HCT116 (cell line): Measurements from ENCODE around the gene INTS14. TPM values are rescaled to one million over a fixed set of nuclear protein-coding genes. Genes with fewer than 3 reads are reported as not detected.

Experiments used
- ATAC-seq: fragments of 200-7000 bp; cut with Tn5 transposase; 2 replicates; pipeline ENCODE4 v1.9.1; 2020; ENCODE audit warnings: mild to moderate bottlenecking, moderate library complexity
- BruUV-seq: library from RNA; stranded (reverse); fragments of 400-500 nt; replicated peaks from 2 replicates; lab custom pipeline; 2021; lab: Mats Ljungman, UMichigan
- CTCF ChIA-PET: fragments of 300-600 bp; sonication (Branson Sonifier 250); formaldehyde crosslinking; loops from one replicate; lab custom pipeline; 2021; ENCODE audit warnings: antibody characterized with exemption; lab: Charles Lee
- POLR2A ChIA-PET: fragments of 300-600, 350-600 bp; sonication (Branson Sonifier 250); formaldehyde crosslinking; loops from one replicate; lab custom pipeline; 2021; ENCODE audit warnings: antibody characterized with exemption; lab: Charles Lee
- RAD21 ChIA-PET, 2 experiments: fragments of 300-600 bp; sonication (Branson Sonifier 250); formaldehyde crosslinking; loops; one replicate each; lab custom pipeline; 2023; ENCODE audit warnings: low total read pairs in 2 of 2; ENCODE audit not compliant: uncharacterized antibody in 2 of 2, unreplicated experiment in 2 of 2, low non-redundant PET in 1 of 2; lab: Charles Lee
- DNase-seq: peaks from one replicate; pipeline ENCODE4 v3.0.0-alpha.2; 2010; ENCODE audit warnings: low read depth, low spot score
- H2AFZ ChIP-seq: fragments of 200-600 bp; shearing (Covaris generic), sonication (generic); 2 replicates; pipeline ENCODE4 v1.6.1; 2017; ENCODE audit warnings: low read depth, mixed run types, mixed read lengths, antibody characterized with exemption, low read length; ENCODE audit not compliant: poor library complexity, severe bottlenecking
- H3K27ac ChIP-seq: 2 replicates; pipeline ENCODE4 v1.5.1; 2012; ENCODE audit warnings: low read depth, low read length
- H3K27me3 ChIP-seq: fragments of 200-600 bp; sonication (generic); 2 replicates; pipeline ENCODE4 v1.6.1; 2016; ENCODE audit warnings: mixed run types, low read length, mixed read lengths; ENCODE audit not compliant: insufficient read depth
- H3K36me3 ChIP-seq, 2 experiments: fragments of 200-500 bp in 1 of 2; fragments of 200-600 bp in 1 of 2; sonication (Bioruptor generic) in 1 of 2; sonication (generic) in 1 of 2; 2 replicates each; pipeline versions ENCODE4 v1.5.1 to v1.6.1; 2014 to 2016; ENCODE audit warnings: low read length in 2 of 2, inconsistent platforms in 1 of 2, mixed read lengths in 1 of 2, mixed run types in 1 of 2; ENCODE audit not compliant: insufficient read depth in 2 of 2, control insufficient read depth in 1 of 2
- H3K4me1 ChIP-seq, 2 experiments: fragments of 200-600 bp in 1 of 2; sonication (generic) in 1 of 2; 2 replicates each; pipeline versions ENCODE4 v1.5.1 to v1.6.1; 2012 to 2017; ENCODE audit warnings: low read length in 2 of 2, inconsistent platforms in 1 of 2, mild to moderate bottlenecking in 1 of 2, mixed read lengths in 1 of 2, mixed run types in 1 of 2, moderate library complexity in 1 of 2; ENCODE audit not compliant: insufficient read depth in 2 of 2, control insufficient read depth in 1 of 2
- H3K4me2 ChIP-seq: fragments of 200-600 bp; sonication (generic); 2 replicates; pipeline ENCODE4 v1.6.1; 2017; ENCODE audit warnings: mixed run types, low read length, mixed read lengths
- H3K4me3 ChIP-seq, 2 experiments: fragments of 200-600 bp in 1 of 2; sonication (generic) in 1 of 2; replicated peaks in 1 of 2; 2 replicates each; pipeline ENCODE4 v1.5.1; 2011 to 2016; ENCODE audit warnings: low read length in 2 of 2, control low read depth in 1 of 2, low read depth in 1 of 2, mild to moderate bottlenecking in 1 of 2, mixed read lengths in 1 of 2, mixed run types in 1 of 2
- H3K79me2 ChIP-seq: fragments of 200-600 bp; sonication (generic); 2 replicates; pipeline ENCODE4 v1.6.1; 2017; ENCODE audit warnings: mild to moderate bottlenecking, mixed run types, low read length, moderate library complexity, mixed read lengths; ENCODE audit not compliant: insufficient read depth
- H3K9ac ChIP-seq: fragments of 200-600 bp; sonication (generic); 2 replicates; pipeline ENCODE4 v1.6.1; 2016; ENCODE audit warnings: low read length, mixed read lengths
- H3K9me2 ChIP-seq: fragments of 200-600 bp; sonication (generic), shearing (Covaris generic); 2 replicates; pipeline ENCODE4 v1.6.1; 2017; ENCODE audit warnings: mixed run types, mild to moderate bottlenecking, moderate library complexity; ENCODE audit not compliant: insufficient read depth
- H3K9me3 ChIP-seq, 2 experiments: fragments of 200-500 bp in 1 of 2; fragments of 200-600 bp in 1 of 2; sonication (Bioruptor generic) in 1 of 2; sonication (generic) in 1 of 2; 2 replicates each; pipeline ENCODE4 v1.6.1; 2014 to 2017; ENCODE audit warnings: low read length in 2 of 2, mixed read lengths in 2 of 2, inconsistent platforms in 1 of 2, low read depth in 1 of 2, mild to moderate bottlenecking in 1 of 2, mixed run types in 1 of 2, moderate library complexity in 1 of 2; ENCODE audit not compliant: control insufficient read depth in 1 of 2, insufficient read depth in 1 of 2
- H4K20me1 ChIP-seq: fragments of 200-600 bp; sonication (generic), shearing (Covaris generic); 2 replicates; pipeline ENCODE4 v1.6.1; 2017; ENCODE audit warnings: mixed run types, mild to moderate bottlenecking, moderate library complexity; ENCODE audit not compliant: insufficient read depth
- CBX3 ChIP-seq: IDR thresholded peaks from 2 replicates; pipeline ENCODE4 v1.6.1; 2012; ENCODE audit warnings: low read depth
- CEBPB ChIP-seq: IDR thresholded peaks from 2 replicates; pipeline ENCODE4 v1.6.1; 2012; ENCODE audit warnings: low read depth
- CTCF ChIP-seq, 3 experiments: fragments of 200-600 bp in 1 of 3; sonication (generic) in 1 of 3; IDR thresholded peaks in 2 of 3; conservative IDR thresholded peaks in 1 of 3; 2 replicates each; pipeline ENCODE4 v1.5.1; 2012 to 2017; ENCODE audit warnings: low read depth in 2 of 3, low read length in 2 of 3, antibody characterized with exemption in 1 of 3, borderline replicate concordance in 1 of 3, control low read depth in 1 of 3, mild to moderate bottlenecking in 1 of 3, mixed read lengths in 1 of 3, mixed run types in 1 of 3, moderate library complexity in 1 of 3; ENCODE audit not compliant: insufficient read depth in 1 of 3
- EGR1 ChIP-seq: IDR thresholded peaks from 2 replicates; pipeline ENCODE4 v1.6.1; 2012; ENCODE audit warnings: low read depth
- EZH2 ChIP-seq: fragments of 200-600 bp; sonication (generic); IDR thresholded peaks from 2 replicates; pipeline ENCODE4 v1.6.1; 2017; ENCODE audit warnings: antibody characterized with exemption, mixed run types
- FOSL1 ChIP-seq: IDR thresholded peaks from 2 replicates; pipeline ENCODE4 v1.6.1; 2012; ENCODE audit warnings: low read depth
- JUND ChIP-seq: IDR thresholded peaks from 2 replicates; pipeline ENCODE4 v1.6.1; 2012
- MAX ChIP-seq: IDR thresholded peaks from 2 replicates; pipeline ENCODE4 v1.6.1; 2012
- POLR2A ChIP-seq: IDR thresholded peaks from 2 replicates; pipeline ENCODE4 v1.7.0; 2011; ENCODE audit warnings: borderline replicate concordance; ENCODE audit not compliant: insufficient read depth, insufficient read length; ENCODE audit errors: extremely low read depth
- POLR2AphosphoS5 ChIP-seq: IDR thresholded peaks from 2 replicates; pipeline ENCODE4 v1.6.1; 2011; ENCODE audit warnings: mild to moderate bottlenecking, low read depth, low read length, moderate library complexity
- RAD21 ChIP-seq: IDR thresholded peaks from 2 replicates; pipeline ENCODE4 v1.6.1; 2012; ENCODE audit warnings: low read depth, mild to moderate bottlenecking
- SIN3A ChIP-seq: IDR thresholded peaks from 2 replicates; pipeline ENCODE4 v1.6.1; 2012; ENCODE audit warnings: low read depth
- SP1 ChIP-seq: IDR thresholded peaks from 2 replicates; pipeline ENCODE4 v1.6.1; 2012; ENCODE audit warnings: low read depth
- SRF ChIP-seq: IDR thresholded peaks from 2 replicates; pipeline ENCODE4 v1.6.1; 2012; ENCODE audit warnings: low read depth
- TCF7L2 ChIP-seq: IDR thresholded peaks from 2 replicates; pipeline ENCODE4 v1.7.0; 2011; ENCODE audit warnings: borderline replicate concordance, inconsistent platforms; ENCODE audit not compliant: insufficient read depth, insufficient read length; ENCODE audit errors: extremely low read depth
- YY1 ChIP-seq: IDR thresholded peaks from 2 replicates; pipeline ENCODE4 v1.6.1; 2011; ENCODE audit warnings: low read length, low read depth, moderate library complexity, mild to moderate bottlenecking; ENCODE audit not compliant: insufficient replicate concordance; ENCODE audit errors: extremely low read depth
- ZBTB33 ChIP-seq: IDR thresholded peaks from 2 replicates; pipeline ENCODE4 v1.6.1; 2011; ENCODE audit warnings: mild to moderate bottlenecking, low read length, moderate library complexity; ENCODE audit not compliant: insufficient replicate concordance; ENCODE audit errors: extremely low read depth
- ZFX ChIP-seq: fragments of 450-650 bp; IDR thresholded peaks from 2 replicates; pipeline ENCODE4 v1.6.1; 2017
- ZNF274 ChIP-seq: fragments of 200-500 bp; sonication (Bioruptor generic); IDR thresholded peaks from 2 replicates; pipeline ENCODE4 v1.6.1; 2014; ENCODE audit warnings: mild to moderate bottlenecking, low read depth, low read length, inconsistent platforms
- intact Hi-C: fragments of 100-400 bp; cut with micrococcal nuclease; formaldehyde crosslinking; loops from 2 replicates; pipeline ENCODE4 v1.10.0; 2022
- total RNA-seq: library from RNA; stranded (reverse); gene quantifications from one replicate; pipeline ENCODE4 v1.2.1, GENCODE V29; 2021; ENCODE audit not compliant: unreplicated experiment

INTS14 gene
- total RNA-seq, 1 experiment from 2014 or later = 50.1 TPM

GRCh38 chr15:65653801-65654521, 43.0 kb upstream of the INTS14 start:
- CTCF ChIA-PET = no interaction called here
- Histone ChIP-seq H3K27ac (no peak overlapping the region), H2AFZ (no peak overlapping the region), H3K4me3 (no peak overlapping the region), H3K9me3 (no peaks in the 10 kb centered on the region), H3K9me2 (no peaks in the 10 kb centered on the region), H4K20me1 (no peaks in the 10 kb centered on the region), H3K9ac (no peak overlapping the region), H3K27me3 (no peaks in the 10 kb centered on the region), H3K36me3 (no peaks in the 10 kb centered on the region), H3K4me1 (peaks cover 3 to 26% of the 10 kb centered on the region in 2 experiments; a peak in 3 of 4 replicates), H3K4me2 (no peak overlapping the region; the same call in 1 of the 2 replicates), H3K79me2 (no peaks in the 10 kb centered on the region)
- ATAC-seq (no peak), DNase-seq (no peak)
- POLR2A ChIA-PET = no interaction called here
- intact Hi-C loops = no loop called here
- RAD21 ChIA-PET = no interaction called here
- TF ChIP-seq ZFX (no peak), SRF (no peak), ZNF274 (no peak), CEBPB (no peak), CTCF (IDR thresholded peaks at IDR 0.05 in 2 of 3, conservative IDR thresholded peaks at IDR 0.05 in 1 of 3; ENCODE audit: borderline replicate concordance in 1 of 3, insufficient read depth in 1 of 3, low read depth in 2 of 3, low read length in 2 of 3) (no peak), YY1 (no peak), SP1 (no peak), POLR2AphosphoS5 (no peak), RAD21 (no peak), EGR1 (no peak), TCF7L2 (no peak), MAX (no peak), POLR2A (no peak), JUND (no peak), SIN3A (no peak), EZH2 (no peak), ZBTB33 (no peak), FOSL1 (no peak), CBX3 (no peak)
- TF ChIP-seq, all 23 proteins: peak for 0
- no TSS peak for BruUV-seq
